H9 (cell line): ENCODE data around the gene MINDY4. TPM values are rescaled to one million over a fixed set of nuclear protein-coding genes. Genes with fewer than 3 reads are reported as not detected.

ENCODE experiments used
- DNase-seq: peaks from one replicate; pipeline ENCODE4 v3.0.0-alpha.2; 2017
- H2AFZ ChIP-seq: one replicate; pipeline ENCODE4 v1.6.1; 2013; ENCODE audit warnings: mild to moderate bottlenecking, low read length, control low read depth, moderate library complexity
- H2AK5ac ChIP-seq: 2 replicates; pipeline ENCODE4 v1.6.1; 2013; ENCODE audit warnings: low read length, control low read depth, mixed read lengths; ENCODE audit not compliant: insufficient read length
- H2BK120ac ChIP-seq: one replicate; pipeline ENCODE4 v1.6.1; 2013; ENCODE audit warnings: low read depth, mild to moderate bottlenecking, low read length, control low read depth, inconsistent platforms; ENCODE audit not compliant: poor library complexity, severe bottlenecking
- H2BK12ac ChIP-seq: 2 replicates; pipeline ENCODE4 v1.6.1; 2013; ENCODE audit warnings: low read length, control low read depth, mixed read lengths, low read depth; ENCODE audit not compliant: insufficient read length
- H2BK15ac ChIP-seq: 2 replicates; pipeline ENCODE4 v1.6.1; 2013; ENCODE audit warnings: low read depth, low read length, control low read depth
- H2BK20ac ChIP-seq: one replicate; pipeline ENCODE4 v1.6.1; 2013; ENCODE audit warnings: low read depth, mild to moderate bottlenecking, low read length, control low read depth, inconsistent platforms; ENCODE audit not compliant: poor library complexity, severe bottlenecking
- H2BK5ac ChIP-seq: 2 replicates; pipeline ENCODE4 v1.6.1; 2013; ENCODE audit warnings: low read length, control low read depth, mixed read lengths; ENCODE audit not compliant: insufficient read length
- H3K14ac ChIP-seq: 2 replicates; pipeline ENCODE4 v1.6.1; 2013; ENCODE audit warnings: low read length, control low read depth; ENCODE audit not compliant: insufficient read depth
- H3K18ac ChIP-seq: 2 replicates; pipeline ENCODE4 v1.6.1; 2013; ENCODE audit warnings: low read depth, mild to moderate bottlenecking, mixed read lengths, low read length, control low read depth; ENCODE audit not compliant: insufficient read length
- H3K23ac ChIP-seq: 2 replicates; pipeline ENCODE4 v1.6.1; 2013; ENCODE audit warnings: low read length, control low read depth, mixed read lengths, low read depth; ENCODE audit not compliant: insufficient read length
- H3K23me2 ChIP-seq: 2 replicates; pipeline ENCODE4 v1.6.1; 2013; ENCODE audit warnings: low read depth, mild to moderate bottlenecking, mixed read lengths, low read length, control low read depth; ENCODE audit not compliant: insufficient read length, poor library complexity, severe bottlenecking
- H3K27ac ChIP-seq: 2 replicates; pipeline ENCODE4 v1.5.1; 2013; ENCODE audit warnings: low read length, control low read depth, mixed read lengths, low read depth; ENCODE audit not compliant: insufficient read length
- H3K27me3 ChIP-seq: 2 replicates; pipeline ENCODE4 v1.6.1; 2013; ENCODE audit warnings: low read length, control low read depth, inconsistent platforms; ENCODE audit not compliant: insufficient read depth
- H3K4ac ChIP-seq: 2 replicates; pipeline ENCODE4 v1.6.1; 2013; ENCODE audit warnings: low read depth, mild to moderate bottlenecking, control low read depth, inconsistent platforms, low read length, moderate library complexity
- H3K4me1 ChIP-seq: 2 replicates; pipeline ENCODE4 v1.6.1; 2013; ENCODE audit warnings: low read length, control low read depth, inconsistent platforms; ENCODE audit not compliant: insufficient read depth
- H3K4me2 ChIP-seq: 2 replicates; pipeline ENCODE4 v1.6.1; 2013; ENCODE audit warnings: low read length, control low read depth, mixed read lengths; ENCODE audit not compliant: insufficient read length, insufficient read depth
- H3K56ac ChIP-seq: 2 replicates; pipeline ENCODE4 v1.6.1; 2013; ENCODE audit warnings: low read depth, mild to moderate bottlenecking, mixed read lengths, low read length, control low read depth; ENCODE audit not compliant: insufficient read length
- H3K79me1 ChIP-seq: 2 replicates; pipeline ENCODE4 v1.6.1; 2013; ENCODE audit warnings: low read depth, mild to moderate bottlenecking, moderate library complexity, low read length, control low read depth, inconsistent platforms; ENCODE audit not compliant: insufficient read depth, poor library complexity, severe bottlenecking
- H3K79me2 ChIP-seq: 2 replicates; pipeline ENCODE4 v1.6.1; 2013; ENCODE audit warnings: low read length, control low read depth, inconsistent platforms; ENCODE audit not compliant: insufficient read depth
- H3K9ac ChIP-seq: 2 replicates; pipeline ENCODE4 v1.6.1; 2013; ENCODE audit warnings: low read length, control low read depth, mixed read lengths; ENCODE audit not compliant: insufficient read length; ENCODE audit errors: extremely low read depth
- H3K9me3 ChIP-seq: one replicate; pipeline ENCODE4 v1.6.1; 2013; ENCODE audit warnings: low read depth, low read length, inconsistent platforms; ENCODE audit not compliant: control insufficient read depth
- H3T11ph ChIP-seq: one replicate; pipeline ENCODE4 v1.6.1; 2013; ENCODE audit warnings: mild to moderate bottlenecking, low read length, control low read depth, inconsistent platforms
- H4K20me1 ChIP-seq: one replicate; pipeline ENCODE4 v1.6.1; 2013; ENCODE audit not compliant: control insufficient read depth, insufficient read length, insufficient read depth
- H4K5ac ChIP-seq: 2 replicates; pipeline ENCODE4 v1.6.1; 2013; ENCODE audit warnings: low read depth, mild to moderate bottlenecking, mixed read lengths, low read length, control low read depth; ENCODE audit not compliant: insufficient read length
- H4K8ac ChIP-seq: replicated peaks from 2 replicates; pipeline ENCODE4 v1.6.1; 2013; ENCODE audit warnings: low read length, control low read depth, mixed read lengths, low read depth; ENCODE audit not compliant: insufficient read length
- H4K91ac ChIP-seq: 2 replicates; pipeline ENCODE4 v1.6.1; 2013; ENCODE audit warnings: low read depth, mild to moderate bottlenecking, moderate library complexity, mixed read lengths, low read length, control low read depth; ENCODE audit not compliant: insufficient read length
- H3K27ac Mint-ChIP-seq, 3 experiments: 2 replicates in 2 of 3; 3 replicates in 1 of 3; pipeline ENCODE4 v1.8.0; 2020 to 2021; ENCODE audit warnings: mixed read lengths in 3 of 3, mild to moderate bottlenecking in 1 of 3, moderate library complexity in 1 of 3
- H3K27me3 Mint-ChIP-seq: 2 replicates; pipeline ENCODE4 v1.8.0; 2021; ENCODE audit warnings: low read depth, mild to moderate bottlenecking, moderate library complexity, mixed read lengths
- H3K36me3 Mint-ChIP-seq, 3 experiments: 2 replicates in 2 of 3; 3 replicates in 1 of 3; pipeline ENCODE4 v1.8.0; 2020 to 2021; ENCODE audit warnings: low read depth in 3 of 3, mixed read lengths in 3 of 3; ENCODE audit not compliant: insufficient read depth in 1 of 3
- H3K4me1 Mint-ChIP-seq, 2 experiments: 2 replicates each; pipeline ENCODE4 v1.8.0; 2020; ENCODE audit warnings: mixed read lengths in 2 of 2
- H3K4me3 Mint-ChIP-seq, 2 experiments: 2 replicates in 1 of 2; 3 replicates in 1 of 2; pipeline ENCODE4 v1.8.0; 2020 to 2021; ENCODE audit warnings: mild to moderate bottlenecking in 2 of 2, mixed read lengths in 2 of 2, moderate library complexity in 1 of 2
- H3K9me3 Mint-ChIP-seq, 2 experiments: 2 replicates in 1 of 2; 3 replicates in 1 of 2; pipeline ENCODE4 v1.8.0; 2020; ENCODE audit warnings: mild to moderate bottlenecking in 2 of 2, mixed read lengths in 2 of 2, moderate library complexity in 1 of 2
- whole genome bisulfite sequencing: extraction: QIAGEN DNeasy Blood & Tissue Kit; methylation state at CpG from one replicate; pipeline ENCODE4 v1.1.7; 2013; ENCODE audit warnings: missing lambda C conversion rate, low lambda C conversion rate, mixed read lengths; ENCODE audit not compliant: insufficient read length; ENCODE audit errors: extremely low coverage; 5-methylcytosine and 5-hydroxymethylcytosine counted together
- total RNA-seq: library from RNA; stranded (reverse); gene quantifications from 2 replicates; pipeline ENCODE4 v1.2.1, GENCODE V29; 2021
- TF ChIP-seq, protein P1 (sequence below): fragments of 200-600 bp; sonication (generic); conservative IDR thresholded peaks from 3 replicates; pipeline ENCODE4 v1.8.0; 2021; ENCODE audit warnings: antibody characterized with exemption, mild to moderate bottlenecking

The MINDY4 gene
- total RNA-seq, 1 experiment from 2014 or later = 3.1 TPM

- TF ChIP-seq, protein P1, sequence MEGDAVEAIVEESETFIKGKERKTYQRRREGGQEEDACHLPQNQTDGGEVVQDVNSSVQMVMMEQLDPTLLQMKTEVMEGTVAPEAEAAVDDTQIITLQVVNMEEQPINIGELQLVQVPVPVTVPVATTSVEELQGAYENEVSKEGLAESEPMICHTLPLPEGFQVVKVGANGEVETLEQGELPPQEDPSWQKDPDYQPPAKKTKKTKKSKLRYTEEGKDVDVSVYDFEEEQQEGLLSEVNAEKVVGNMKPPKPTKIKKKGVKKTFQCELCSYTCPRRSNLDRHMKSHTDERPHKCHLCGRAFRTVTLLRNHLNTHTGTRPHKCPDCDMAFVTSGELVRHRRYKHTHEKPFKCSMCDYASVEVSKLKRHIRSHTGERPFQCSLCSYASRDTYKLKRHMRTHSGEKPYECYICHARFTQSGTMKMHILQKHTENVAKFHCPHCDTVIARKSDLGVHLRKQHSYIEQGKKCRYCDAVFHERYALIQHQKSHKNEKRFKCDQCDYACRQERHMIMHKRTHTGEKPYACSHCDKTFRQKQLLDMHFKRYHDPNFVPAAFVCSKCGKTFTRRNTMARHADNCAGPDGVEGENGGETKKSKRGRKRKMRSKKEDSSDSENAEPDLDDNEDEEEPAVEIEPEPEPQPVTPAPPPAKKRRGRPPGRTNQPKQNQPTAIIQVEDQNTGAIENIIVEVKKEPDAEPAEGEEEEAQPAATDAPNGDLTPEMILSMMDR = no peak
Measured at GRCh38 chr7:30915005-30915601, 143.9 kb downstream of the MINDY4 start.

More at GRCh38 chr7:30915005-30915601, 143.9 kb downstream of the MINDY4 start:
- Histone ChIP-seq H3K4me2 (no peak overlapping the region), H2AFZ (no peak overlapping the region), H3K56ac (no peak overlapping the region), H3K18ac (no peak overlapping the region), H4K8ac (no peak overlapping the region), H2BK5ac (no peak overlapping the region), H4K5ac (no peak overlapping the region), H2BK20ac (no peak overlapping the region), H3K27me3 (no peaks in the 10 kb centered on the region), H3K9me3 (no peaks in the 10 kb centered on the region), H3T11ph (no peak overlapping the region), H3K79me1 (no peaks in the 10 kb centered on the region), H3K23me2 (no peaks in the 10 kb centered on the region), H2BK15ac (no peak overlapping the region), H3K23ac (no peak overlapping the region), H2AK5ac (no peak overlapping the region), H2BK120ac (no peak overlapping the region), H3K14ac (no peak overlapping the region), H2BK12ac (no peak overlapping the region), H3K9ac (no peak overlapping the region), H3K4me1 (no peaks in the 10 kb centered on the region), H3K79me2 (no peaks in the 10 kb centered on the region), H4K20me1 (no peaks in the 10 kb centered on the region), H4K91ac (no peak overlapping the region), H3K4ac (no peak overlapping the region), H3K27ac (no peak overlapping the region)
- peaks cover 11 to 46% of the 10 kb centered on the region in 2 experiments for H3K4me1 Mint-ChIP-seq
- peaks cover 3% of the 10 kb centered on the region for H3K27me3 Mint-ChIP-seq
- no peaks in the 10 kb centered on the region for H3K9me3 Mint-ChIP-seq
- H3K27ac Mint-ChIP-seq = no peak overlapping the region
- no CpG with 5 or more reads among the region's 11 CpGs for WGBS
- peak overlapping the region in 1 of 2 experiments; percentile 10; a peak in 1 of 5 replicates for H3K4me3 Mint-ChIP-seq
- H3K36me3 Mint-ChIP-seq = no peaks in the 10 kb centered on the region
- no peak for DNase-seq
